Ishikawa (cell line): Measurements from ENCODE around the gene PIM3.

Experiments used
- CEBPB ChIP-seq: IDR thresholded peaks from 2 replicates; pipeline ENCODE4 v1.6.1; 2012
- CREB1 ChIP-seq: IDR thresholded peaks from 2 replicates; pipeline ENCODE4 v1.6.1; 2012; ENCODE audit warnings: low read depth
- EGR1 ChIP-seq: IDR thresholded peaks from 2 replicates; pipeline ENCODE4 v1.6.1; 2012
- EP300 ChIP-seq: IDR thresholded peaks from 2 replicates; pipeline ENCODE4 v1.6.1; 2012; ENCODE audit warnings: borderline replicate concordance
- FOXM1 ChIP-seq: IDR thresholded peaks from 2 replicates; pipeline ENCODE4 v1.6.1; 2012; ENCODE audit warnings: low read depth, borderline replicate concordance
- NFIC ChIP-seq: IDR thresholded peaks from 2 replicates; pipeline ENCODE4 v1.6.1; 2012
- RAD21 ChIP-seq: IDR thresholded peaks from 2 replicates; pipeline ENCODE4 v1.6.1; 2012; ENCODE audit warnings: low read depth
- TAF1 ChIP-seq: IDR thresholded peaks from 2 replicates; pipeline ENCODE4 v1.6.1; 2012; ENCODE audit warnings: low read depth, mild to moderate bottlenecking
- TCF12 ChIP-seq: IDR thresholded peaks from 2 replicates; pipeline ENCODE4 v1.6.1; 2012; ENCODE audit warnings: low read depth
- TEAD4 ChIP-seq: IDR thresholded peaks from 2 replicates; pipeline ENCODE4 v1.6.1; 2012
- YY1 ChIP-seq: IDR thresholded peaks from 2 replicates; pipeline ENCODE4 v1.6.1; 2012; ENCODE audit warnings: low read depth
- ZBTB7A ChIP-seq: IDR thresholded peaks from 2 replicates; pipeline ENCODE4 v1.6.1; 2012; ENCODE audit warnings: low read depth
- TF ChIP-seq, protein P1 (sequence below): IDR thresholded peaks from 2 replicates; pipeline ENCODE4 v1.6.1; 2012
- TF ChIP-seq, protein P2 (sequence below): IDR thresholded peaks from 2 replicates; pipeline ENCODE4 v1.6.1; 2012
- TF ChIP-seq, protein P3 (sequence below): IDR thresholded peaks from 2 replicates; pipeline ENCODE4 v1.6.1; 2012; ENCODE audit warnings: low read depth, mild to moderate bottlenecking

PIM3 gene

DNA sequence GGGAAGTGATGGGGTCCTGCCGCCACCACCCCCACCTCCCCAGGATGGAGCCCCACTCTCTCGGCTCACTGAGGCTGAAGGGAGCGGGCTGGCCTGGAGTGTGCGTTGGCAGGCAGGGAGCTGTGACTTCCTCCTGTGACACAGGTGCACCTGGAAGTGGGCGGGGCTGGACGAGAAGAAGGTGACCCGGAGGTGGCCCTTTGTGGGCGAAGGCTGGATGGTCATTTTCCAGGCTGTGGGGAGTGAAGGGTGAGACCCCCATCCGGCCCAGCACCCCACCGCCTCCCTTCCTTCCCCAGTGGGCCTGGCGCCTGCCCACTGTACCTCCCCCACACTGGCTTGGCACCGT, 36.7 kb downstream of the PIM3 start:
- no peak for TF ChIP-seq EGR1
- TF ChIP-seq FOXM1, result no peak
- TF ChIP-seq, protein P1, sequence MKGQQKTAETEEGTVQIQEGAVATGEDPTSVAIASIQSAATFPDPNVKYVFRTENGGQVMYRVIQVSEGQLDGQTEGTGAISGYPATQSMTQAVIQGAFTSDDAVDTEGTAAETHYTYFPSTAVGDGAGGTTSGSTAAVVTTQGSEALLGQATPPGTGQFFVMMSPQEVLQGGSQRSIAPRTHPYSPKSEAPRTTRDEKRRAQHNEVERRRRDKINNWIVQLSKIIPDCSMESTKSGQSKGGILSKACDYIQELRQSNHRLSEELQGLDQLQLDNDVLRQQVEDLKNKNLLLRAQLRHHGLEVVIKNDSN, result no peak
- no peak for TF ChIP-seq NFIC
- no peak for TF ChIP-seq CREB1
- TF ChIP-seq CEBPB, result no peak
- TF ChIP-seq TAF1, result no peak
- TF ChIP-seq, protein P2, sequence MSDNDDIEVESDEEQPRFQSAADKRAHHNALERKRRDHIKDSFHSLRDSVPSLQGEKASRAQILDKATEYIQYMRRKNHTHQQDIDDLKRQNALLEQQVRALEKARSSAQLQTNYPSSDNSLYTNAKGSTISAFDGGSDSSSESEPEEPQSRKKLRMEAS, result no peak
- TF ChIP-seq EP300, result no peak
- TF ChIP-seq YY1, result no peak
- TF ChIP-seq, protein P3, sequence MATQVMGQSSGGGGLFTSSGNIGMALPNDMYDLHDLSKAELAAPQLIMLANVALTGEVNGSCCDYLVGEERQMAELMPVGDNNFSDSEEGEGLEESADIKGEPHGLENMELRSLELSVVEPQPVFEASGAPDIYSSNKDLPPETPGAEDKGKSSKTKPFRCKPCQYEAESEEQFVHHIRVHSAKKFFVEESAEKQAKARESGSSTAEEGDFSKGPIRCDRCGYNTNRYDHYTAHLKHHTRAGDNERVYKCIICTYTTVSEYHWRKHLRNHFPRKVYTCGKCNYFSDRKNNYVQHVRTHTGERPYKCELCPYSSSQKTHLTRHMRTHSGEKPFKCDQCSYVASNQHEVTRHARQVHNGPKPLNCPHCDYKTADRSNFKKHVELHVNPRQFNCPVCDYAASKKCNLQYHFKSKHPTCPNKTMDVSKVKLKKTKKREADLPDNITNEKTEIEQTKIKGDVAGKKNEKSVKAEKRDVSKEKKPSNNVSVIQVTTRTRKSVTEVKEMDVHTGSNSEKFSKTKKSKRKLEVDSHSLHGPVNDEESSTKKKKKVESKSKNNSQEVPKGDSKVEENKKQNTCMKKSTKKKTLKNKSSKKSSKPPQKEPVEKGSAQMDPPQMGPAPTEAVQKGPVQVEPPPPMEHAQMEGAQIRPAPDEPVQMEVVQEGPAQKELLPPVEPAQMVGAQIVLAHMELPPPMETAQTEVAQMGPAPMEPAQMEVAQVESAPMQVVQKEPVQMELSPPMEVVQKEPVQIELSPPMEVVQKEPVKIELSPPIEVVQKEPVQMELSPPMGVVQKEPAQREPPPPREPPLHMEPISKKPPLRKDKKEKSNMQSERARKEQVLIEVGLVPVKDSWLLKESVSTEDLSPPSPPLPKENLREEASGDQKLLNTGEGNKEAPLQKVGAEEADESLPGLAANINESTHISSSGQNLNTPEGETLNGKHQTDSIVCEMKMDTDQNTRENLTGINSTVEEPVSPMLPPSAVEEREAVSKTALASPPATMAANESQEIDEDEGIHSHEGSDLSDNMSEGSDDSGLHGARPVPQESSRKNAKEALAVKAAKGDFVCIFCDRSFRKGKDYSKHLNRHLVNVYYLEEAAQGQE, result no peak
- no peak for TF ChIP-seq TEAD4
- no peak for TF ChIP-seq TCF12
- TF ChIP-seq ZBTB7A, result no peak

DNA sequence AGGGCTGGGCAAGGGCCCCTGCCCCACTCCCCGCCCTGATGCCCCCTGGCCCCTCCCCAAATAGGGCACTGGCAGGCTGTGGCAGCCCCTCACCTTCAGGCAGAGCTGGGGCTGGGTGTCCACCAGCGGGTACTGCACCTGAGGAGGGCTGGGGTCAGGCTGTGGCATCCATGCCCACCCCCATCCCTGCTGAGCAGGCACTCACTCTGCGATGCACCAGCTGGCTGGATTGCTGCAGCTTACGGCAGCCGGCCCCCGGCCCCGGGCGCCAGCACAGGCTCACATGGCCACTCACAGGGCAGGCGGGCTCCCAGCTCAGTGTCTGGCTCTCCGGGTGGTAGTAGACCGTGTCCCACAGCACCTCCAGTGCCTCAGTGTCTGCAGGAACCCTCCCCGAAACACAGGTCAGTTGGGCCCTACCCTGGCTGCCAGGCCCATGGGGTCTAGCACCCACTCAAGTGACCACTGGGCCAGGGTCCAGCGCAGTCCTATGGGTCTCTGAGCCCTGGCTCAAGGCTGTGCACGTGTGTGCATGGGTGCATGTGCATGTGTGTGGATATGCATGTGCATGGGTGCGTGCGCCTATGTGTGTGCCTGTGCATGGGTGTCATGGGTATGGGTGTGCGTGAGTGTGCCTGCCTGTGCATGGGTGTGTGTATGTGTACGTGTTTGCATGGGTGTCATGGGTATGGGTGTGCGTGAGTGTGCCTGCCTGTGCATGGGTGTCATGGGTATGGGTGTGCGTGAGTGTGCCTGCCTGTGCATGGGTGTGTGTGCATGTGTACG, 37.6 kb downstream of the PIM3 start:
- TF ChIP-seq, protein P3, result no peak
- TF ChIP-seq NFIC (no peak), YY1 (no peak), EP300 (no peak), TCF12 (no peak), TEAD4 (no peak), TAF1 (no peak), EGR1 (no peak), FOXM1 (no peak), RAD21 (no peak), CREB1 (no peak), CEBPB (no peak), ZBTB7A (no peak)
- TF ChIP-seq, protein P2, result no peak
- TF ChIP-seq, protein P1, result no peak

DNA sequence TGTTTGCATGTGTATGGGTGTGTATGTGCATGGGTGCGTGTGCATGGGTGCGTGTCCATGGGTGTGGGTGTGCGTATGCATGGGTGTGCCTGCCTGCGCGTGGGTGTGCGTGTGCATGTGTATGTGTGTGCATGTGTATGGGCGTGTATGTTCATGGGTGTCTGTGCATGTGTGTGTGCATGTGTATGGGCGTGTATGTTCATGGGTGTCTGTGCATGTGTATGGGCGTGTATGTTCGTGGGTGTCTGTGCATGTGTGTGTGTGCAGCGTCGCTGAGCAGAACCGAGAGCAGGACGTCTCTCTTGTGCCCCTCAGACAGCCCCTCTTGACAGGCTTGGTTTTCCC, 38.1 kb downstream of the PIM3 start:
- no peak for TF ChIP-seq CREB1
- TF ChIP-seq FOXM1, result no peak
- no peak for TF ChIP-seq TEAD4
- no peak for TF ChIP-seq NFIC
- TF ChIP-seq ZBTB7A, result no peak
- TF ChIP-seq TAF1, result no peak
- TF ChIP-seq TCF12, result no peak
- no peak for TF ChIP-seq CEBPB
- TF ChIP-seq EGR1, result no peak
- TF ChIP-seq, protein P3, result no peak
- TF ChIP-seq RAD21, result no peak
- TF ChIP-seq, protein P1, result no peak
- no peak for TF ChIP-seq YY1
- TF ChIP-seq, protein P2, result no peak
- no peak for TF ChIP-seq EP300
